GM12864 (cell line): ENCODE measurements around the gene HDAC10.

Experiments used
- DNase-seq: peaks from one replicate; pipeline ENCODE4 v3.0.0-alpha.2; 2011; ENCODE audit warnings: low read depth
- H3K4me3 ChIP-seq: 2 replicates; pipeline ENCODE4 v1.5.1; 2011; ENCODE audit warnings: mild to moderate bottlenecking, low read depth, low read length, control low read depth
- CTCF ChIP-seq: IDR thresholded peaks from 2 replicates; pipeline ENCODE4 v1.5.1; 2011; ENCODE audit warnings: low read depth, mild to moderate bottlenecking, moderate library complexity, low read length, control low read depth, inconsistent platforms; ENCODE audit errors: missing control alignments

The HDAC10 gene

GRCh38 chr22:50215297-50216054 lies 35.6 kb downstream of the HDAC10 start:
- no peak for DNase-seq
- TF ChIP-seq CTCF, result no peak
- H3K4me3 ChIP-seq, result no peak overlapping the region

GRCh38 chr22:50213263-50213662 lies 37.8 kb downstream of the HDAC10 start:
- no peak overlapping the region for H3K4me3 ChIP-seq
- no peak for DNase-seq
- TF ChIP-seq CTCF, result no peak

- no peak overlapping the region for H3K4me3 ChIP-seq
- TF ChIP-seq CTCF, result no peak
- DNase-seq, result no peak
Observed at GRCh38 chr22:50211147-50211546, 39.9 kb downstream of the HDAC10 start.

GRCh38 chr22:50210378-50211139 lies 40.5 kb downstream of the HDAC10 start:
- TF ChIP-seq CTCF, result no peak
- DNase-seq, result no peak
- H3K4me3 ChIP-seq, result no peak overlapping the region

GRCh38 chr22:50209893-50210292 lies 41.2 kb downstream of the HDAC10 start:
- H3K4me3 ChIP-seq, result no peak overlapping the region
- no peak for DNase-seq
- peak; percentile 95 for TF ChIP-seq CTCF

- no peak overlapping the region for H3K4me3 ChIP-seq
- no peak for DNase-seq
- TF ChIP-seq CTCF, result no peak
Observed at GRCh38 chr22:50208939-50209892, 41.8 kb downstream of the HDAC10 start.
